NK-92 (cell line): ENCODE results near the gene RAPGEF3.

Source experiments
- DNase-seq: peaks from one replicate; lab custom pipeline; 2025; ENCODE audit not compliant: unreplicated experiment; lab: John Stamatoyannopoulos, UW

RAPGEF3 gene

DNA sequence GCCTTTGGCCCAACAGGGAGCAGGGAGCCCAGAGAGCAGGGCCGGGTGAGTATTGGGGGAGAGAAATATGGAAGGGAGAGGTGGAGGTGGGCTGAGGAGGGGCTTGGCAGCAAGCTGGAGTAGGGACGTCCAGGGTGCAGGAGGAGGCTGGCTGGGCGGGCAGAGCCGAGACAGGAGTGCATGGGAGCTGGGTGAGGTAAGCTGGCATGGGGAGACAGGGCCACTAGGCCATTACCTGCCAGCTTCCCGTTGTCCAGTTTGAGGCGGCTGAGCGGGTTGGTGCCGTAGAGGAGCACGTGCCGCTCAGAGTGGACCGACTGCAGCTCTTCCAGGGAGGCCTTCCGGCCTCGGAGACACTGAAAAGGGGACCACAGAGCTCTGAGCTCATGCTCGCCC, 32.7 kb upstream of the RAPGEF3 start:
- no peak for DNase-seq

GRCh38 chr12:47790676-47791350, 32.1 kb upstream of the RAPGEF3 start:
- DNase-seq, result no peak

DNA sequence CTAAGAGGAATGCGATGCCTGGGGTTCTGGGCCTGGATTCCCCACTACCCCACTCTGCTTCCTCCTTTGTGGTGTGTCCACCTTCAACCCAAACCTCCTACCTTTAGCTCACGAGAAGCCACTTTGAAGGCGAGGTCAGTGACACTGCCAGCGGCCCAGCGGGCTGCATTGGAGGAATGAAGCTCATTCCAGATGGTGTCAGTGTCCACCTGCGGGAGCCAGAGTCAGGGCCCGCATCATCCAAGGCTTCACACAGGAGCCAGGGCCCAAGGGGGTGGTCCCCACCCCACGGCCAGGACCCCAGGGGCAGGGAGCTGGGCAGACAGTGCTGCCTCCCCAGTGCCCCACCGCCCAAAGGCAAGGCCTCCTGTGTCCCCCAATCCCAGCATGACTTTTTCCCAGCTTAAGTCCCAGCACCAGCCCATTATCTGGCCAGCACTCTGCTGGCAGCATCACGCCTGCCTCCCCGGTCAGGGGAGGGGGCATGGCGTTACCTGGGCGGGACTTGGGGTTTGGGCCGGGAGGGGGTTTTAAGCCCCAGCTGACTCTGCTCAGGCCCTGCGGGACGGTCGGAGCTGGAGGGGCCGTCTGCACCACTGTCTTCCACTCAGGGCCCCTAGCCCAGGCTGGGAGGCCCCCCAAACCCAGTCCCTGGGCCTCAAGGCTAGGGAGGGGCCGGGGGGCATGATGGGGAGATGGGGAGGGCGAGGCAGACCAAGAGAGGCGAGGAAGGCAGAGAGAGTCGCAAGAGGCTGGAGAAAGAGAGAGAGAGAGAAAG, 31.2 kb upstream of the RAPGEF3 start:
- no peak for DNase-seq

- no peak for DNase-seq
These were observed 30.5 kb upstream of the RAPGEF3 start for GRCh38 chr12:47789141-47789540.

DNA sequence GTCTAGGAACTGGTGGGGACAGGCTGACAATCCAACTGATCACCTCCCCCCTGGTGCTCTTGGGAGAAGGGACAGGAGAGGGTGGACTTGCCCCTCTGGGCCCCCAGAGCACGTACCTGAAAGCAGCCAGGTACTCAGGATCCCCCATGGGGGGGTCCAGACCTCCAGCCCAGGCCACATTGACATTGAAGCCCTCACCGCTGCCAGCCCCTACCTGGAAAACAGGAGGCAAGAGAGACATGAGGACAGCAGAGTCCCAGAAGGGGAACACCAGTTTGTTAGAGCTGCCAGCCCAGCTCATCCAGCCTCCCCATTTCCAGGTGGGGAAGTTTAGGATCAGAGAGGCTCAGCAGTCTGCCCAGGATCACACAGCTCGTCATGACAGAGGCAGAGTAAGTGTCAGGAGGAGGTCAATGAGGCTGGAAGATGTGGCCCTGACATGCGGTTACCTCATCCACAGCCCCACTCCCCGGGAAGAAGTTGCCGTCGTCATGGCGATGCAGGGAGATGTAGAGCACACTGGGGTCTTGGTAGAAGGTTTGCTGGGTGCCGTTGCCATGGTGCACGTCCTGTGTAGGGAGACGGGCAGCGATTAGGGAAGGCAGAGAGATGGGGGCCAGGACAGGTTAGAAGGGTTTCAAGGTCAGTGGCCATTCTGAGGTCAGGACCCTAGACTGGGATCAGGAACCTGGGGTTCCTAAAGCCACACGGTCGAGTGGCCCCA, 29.1 kb upstream of the RAPGEF3 start:
- DNase-seq, result no peak

- no peak for DNase-seq
These were observed 28.1 kb upstream of the RAPGEF3 start for GRCh38 chr12:47786662-47787280.

GRCh38 chr12:47785887-47786661, 27.4 kb upstream of the RAPGEF3 start:
- DNase-seq, result no peak

- DNase-seq, result no peak
These were observed 26.6 kb upstream of the RAPGEF3 start for GRCh38 chr12:47785036-47785886.

GRCh38 chr12:47783821-47784819, 25.4 kb upstream of the RAPGEF3 start:
- no peak for DNase-seq

DNA sequence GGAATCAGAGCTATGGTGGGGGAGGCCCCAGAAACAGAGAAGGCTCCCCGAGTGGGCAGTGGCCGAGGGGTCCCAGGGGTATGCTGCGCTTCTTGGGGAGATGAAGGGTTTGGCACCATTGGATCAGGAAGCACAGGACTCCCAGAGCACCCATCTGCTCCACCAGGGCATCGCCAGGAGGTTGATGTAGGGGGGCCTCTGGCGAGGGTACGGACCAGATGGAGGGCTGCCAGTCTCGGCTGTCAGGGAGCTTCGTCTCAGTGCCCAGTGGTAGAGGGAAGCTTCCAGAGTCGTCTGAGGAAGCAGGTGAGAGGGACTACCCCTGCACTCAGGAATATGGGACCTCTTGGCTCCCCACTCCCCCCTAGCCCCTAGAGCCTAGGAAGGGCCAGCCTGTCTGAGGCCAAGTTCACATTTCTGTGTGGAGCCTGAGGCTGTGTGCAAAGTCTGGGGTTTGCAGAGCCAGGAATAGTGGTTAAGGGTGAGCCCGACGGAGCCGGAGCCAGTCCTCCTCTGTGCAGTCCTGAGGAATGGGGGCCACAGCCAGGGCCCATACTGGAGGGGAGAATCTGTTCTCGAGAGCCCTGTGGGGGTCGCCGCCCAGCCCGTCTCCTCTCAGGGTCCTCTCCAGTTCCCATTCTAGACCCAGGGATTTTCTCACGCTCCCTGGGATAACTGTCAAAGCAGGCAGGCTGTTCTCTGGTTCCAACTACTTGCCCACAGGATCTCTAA, 24.5 kb upstream of the RAPGEF3 start:
- DNase-seq, result no peak

- no peak for DNase-seq
These were observed 23.7 kb upstream of the RAPGEF3 start for GRCh38 chr12:47782372-47782770.

DNA sequence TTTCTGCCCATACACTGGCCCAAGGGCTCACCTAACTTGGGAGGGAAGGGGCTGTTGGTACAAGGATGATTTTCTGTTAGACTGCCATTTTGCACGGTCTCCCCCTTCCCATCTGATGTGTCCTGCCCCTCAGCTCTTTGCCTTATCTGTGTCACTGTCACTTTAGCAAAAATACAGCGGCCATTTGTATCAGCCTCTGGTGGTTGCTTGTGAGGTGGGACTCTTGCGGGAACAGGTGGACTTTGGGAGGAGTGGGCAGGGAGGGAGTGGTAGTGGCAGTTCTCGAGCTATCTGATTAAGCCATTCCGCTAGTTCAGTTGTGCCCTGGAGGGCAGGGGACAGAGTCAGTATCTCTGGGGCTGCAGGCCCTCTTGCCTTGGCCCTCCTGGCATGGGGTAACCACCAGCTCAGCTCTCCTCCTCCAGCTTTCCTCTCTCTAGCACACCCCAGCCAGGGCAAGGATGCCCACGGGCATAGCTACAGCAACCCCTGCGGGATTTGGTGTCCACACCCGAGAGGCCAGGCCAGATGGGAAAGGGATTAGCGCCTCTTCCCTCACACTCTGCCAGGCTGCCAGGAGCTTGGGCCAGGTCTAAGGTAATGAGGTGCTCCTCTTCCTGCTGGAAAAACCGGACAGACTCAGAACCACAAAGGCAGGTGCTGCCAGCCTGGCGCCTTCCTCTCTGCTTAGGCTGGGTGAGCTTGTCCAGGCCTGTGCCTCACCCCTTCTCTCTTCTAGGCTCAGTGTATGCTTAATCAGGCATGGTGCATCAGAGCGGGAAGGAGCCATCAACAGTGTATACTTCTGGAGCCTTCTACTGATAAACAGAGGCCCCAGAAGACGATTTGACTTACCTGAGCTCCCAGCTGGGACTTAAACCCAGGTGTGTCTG, 23.0 kb upstream of the RAPGEF3 start:
- no peak for DNase-seq

GRCh38 chr12:47779943-47780504, 21.3 kb upstream of the RAPGEF3 start:
- no peak for DNase-seq

DNA sequence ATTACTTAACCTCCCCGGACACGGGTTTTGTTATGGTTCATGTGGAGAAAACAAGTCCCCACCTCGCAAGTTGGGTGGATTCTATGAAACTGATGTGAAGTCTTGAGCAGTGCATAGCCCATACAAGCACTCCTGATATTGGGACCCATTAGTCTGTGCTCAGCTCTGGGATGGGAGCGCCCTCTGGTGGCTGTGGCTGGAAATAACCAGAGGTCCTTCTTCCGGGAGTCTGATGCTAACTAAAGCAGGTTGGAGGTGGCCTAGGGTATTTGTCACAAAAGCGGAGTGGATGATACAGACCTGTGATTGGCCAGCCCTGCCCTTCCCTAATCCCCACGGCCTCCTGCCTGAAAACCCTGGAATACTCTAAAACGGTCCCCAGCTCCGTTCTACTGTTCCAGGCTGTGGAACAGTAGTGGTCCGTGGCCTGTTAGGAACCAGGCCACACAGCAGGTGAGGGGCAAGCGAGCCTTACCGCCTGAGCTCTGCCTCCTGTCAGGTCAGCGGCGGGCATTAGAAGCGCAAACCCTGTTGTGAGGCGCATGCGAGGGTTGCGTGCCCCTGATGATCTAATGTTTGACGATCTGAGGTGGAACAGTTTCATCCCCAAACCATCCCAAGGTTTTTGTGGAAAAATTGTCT, 20.7 kb upstream of the RAPGEF3 start:
- no peak for DNase-seq

DNA sequence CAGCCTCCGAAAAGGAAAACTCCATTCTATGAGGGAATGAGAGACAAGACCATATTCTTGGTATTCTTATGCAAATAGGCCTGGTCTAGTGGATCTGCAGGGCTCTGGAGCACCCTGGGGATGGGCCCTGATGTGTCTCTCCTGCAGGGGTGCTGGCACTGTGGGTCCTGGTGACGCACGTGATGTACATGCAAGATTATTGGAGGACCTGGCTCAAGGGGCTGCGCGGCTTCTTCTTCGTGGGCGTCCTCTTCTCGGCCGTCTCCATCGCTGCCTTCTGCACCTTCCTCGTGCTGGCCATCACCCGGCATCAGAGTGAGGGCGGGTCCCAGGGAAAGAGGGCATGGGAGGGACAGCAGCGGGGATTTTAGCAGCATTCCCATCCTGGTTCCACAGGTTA, 20.2 kb upstream of the RAPGEF3 start:
- DNase-seq, result no peak
